Measurements from ENCODE around the gene CLCN3.
A peak's percentile ranks its signal among the peaks of the same experiment; 100 is the strongest.
"Not testable (repeated sequence)": the region's sequence is repeated elsewhere in the genome, so short reads cannot be mapped to it uniquely, and the experiment has no call there.

CLCN3 gene

GRCh38 chr4:169619958-169620879 is at the start of gene CLCN3:
TSS of gene CLCN3 (plus strand) at chr4:169620578. CDS start at chr4:169635929, 15,351 bp downstream.
- peak; percentile 97 for DNase-seq (ENCODE audit: low spot score)
- peak; percentile 97 for FAIRE-seq

- not testable (repeated sequence) for FAIRE-seq; DNase-seq (ENCODE audit: low spot score)
Measured at GRCh38 chr4:169571012-169571411, 49.4 kb upstream of the CLCN3 start.

GRCh38 chr4:169571435-169571834 is 48.9 kb upstream of the CLCN3 start:
- no peak for FAIRE-seq
- DNase-seq (ENCODE audit: low spot score): no peak

GRCh38 chr4:169573889-169574288 is 46.5 kb upstream of the CLCN3 start:
- FAIRE-seq (no peak), DNase-seq (ENCODE audit: low spot score) (no peak)

GRCh38 chr4:169582203-169582602 is 38.2 kb upstream of the CLCN3 start:
- DNase-seq (ENCODE audit: low spot score) (no peak), FAIRE-seq (no peak)

- FAIRE-seq (no peak), DNase-seq (ENCODE audit: low spot score) (no peak)
Measured at GRCh38 chr4:169582706-169583105, 37.7 kb upstream of the CLCN3 start.

- FAIRE-seq (no peak), DNase-seq (ENCODE audit: low spot score) (no peak)
Measured at GRCh38 chr4:169583563-169583962, 36.8 kb upstream of the CLCN3 start.

GRCh38 chr4:169593050-169593560 is 27.3 kb upstream of the CLCN3 start:
- FAIRE-seq (no peak), DNase-seq (ENCODE audit: low spot score) (no peak)

- DNase-seq (ENCODE audit: low spot score) (no peak), FAIRE-seq (no peak)
Measured at GRCh38 chr4:169594560-169595195, 25.7 kb upstream of the CLCN3 start.

GRCh38 chr4:169601016-169601771 is 19.2 kb upstream of the CLCN3 start:
- no peak for DNase-seq (ENCODE audit: low spot score)
- no peak for FAIRE-seq

GRCh38 chr4:169603312-169603711 is 17.1 kb upstream of the CLCN3 start:
- DNase-seq (ENCODE audit: low spot score) (no peak), FAIRE-seq (no peak)

GRCh38 chr4:169604131-169604900 is 16.1 kb upstream of the CLCN3 start:
- FAIRE-seq (no peak), DNase-seq (ENCODE audit: low spot score) (peak; percentile 26)

GRCh38 chr4:169604903-169605331 is 15.5 kb upstream of the CLCN3 start:
- DNase-seq (ENCODE audit: low spot score) (no peak), FAIRE-seq (no peak)

- no peak for FAIRE-seq
Measured at GRCh38 chr4:169611157-169611556, 9.2 kb upstream of the CLCN3 start.

GRCh38 chr4:169611991-169612870 is 8.1 kb upstream of the CLCN3 start, which contains the start of gene NEK1:
TSS of gene NEK1 (minus strand) at chr4:169612583. CDS start at chr4:169602630, 9,953 bp downstream.
- DNase-seq (ENCODE audit: low spot score) (peak; percentile 92), FAIRE-seq (peak; percentile 73)

More at GRCh38 chr4:169611157-169611556, 9.2 kb upstream of the CLCN3 start:
- no peak for DNase-seq (ENCODE audit: low spot score)

GRCh38 chr4:169612871-169613859 is 7.2 kb upstream of the CLCN3 start:
- FAIRE-seq (no peak), DNase-seq (ENCODE audit: low spot score) (peak; percentile 64)

GRCh38 chr4:169615467-169616106 is 4.8 kb upstream of the CLCN3 start:
- no peak for DNase-seq (ENCODE audit: low spot score)
- FAIRE-seq: no peak

GRCh38 chr4:169616846-169617245 is 3.5 kb upstream of the CLCN3 start:
- DNase-seq (ENCODE audit: low spot score) (no peak), FAIRE-seq (no peak)
